Amniotic epithelial cell (primary cell): ENCODE results near the gene NUDT5.
"Not testable (repeated sequence)": the region's sequence is repeated elsewhere in the genome, so short reads cannot be mapped to it uniquely, and the experiment has no call there.

Experiments used
- DNase-seq: peaks from one replicate; pipeline ENCODE4 v3.0.0-alpha.2; 2010; ENCODE audit warnings: low read depth

NUDT5 gene

GRCh38 chr10:12202226-12202625, 6.5 kb upstream of the NUDT5 start:
- no peak for DNase-seq

GRCh38 chr10:12201543-12201942, 5.9 kb upstream of the NUDT5 start:
- DNase-seq = peak; percentile 44

- no peak for DNase-seq
Observed at GRCh38 chr10:12200850-12201249, 5.2 kb upstream of the NUDT5 start.

- no peak for DNase-seq
Observed at GRCh38 chr10:12198156-12198555, 2.5 kb upstream of the NUDT5 start.

- DNase-seq = no peak
Observed at GRCh38 chr10:12196531-12197211, 980 bp upstream of the NUDT5 start.

- peak; percentile 19 for DNase-seq
Observed at GRCh38 chr10:12195281-12195602, 449 bp downstream of the NUDT5 start.

GRCh38 chr10:12194752-12195271, 879 bp downstream of the NUDT5 start:
- DNase-seq = peak; percentile 42

- DNase-seq = peak; percentile 86
Observed at GRCh38 chr10:12193193-12193592, 2.5 kb downstream of the NUDT5 start.

- peak; percentile 72 for DNase-seq
Observed at GRCh38 chr10:12191715-12192114, 4.0 kb downstream of the NUDT5 start.

- DNase-seq = no peak
Observed at GRCh38 chr10:12189426-12189825, 6.3 kb downstream of the NUDT5 start.

GRCh38 chr10:12188656-12189055, 7.0 kb downstream of the NUDT5 start:
- no peak for DNase-seq

GRCh38 chr10:12187321-12187905, 8.3 kb downstream of the NUDT5 start:
- DNase-seq = no peak

- DNase-seq = no peak
Observed at GRCh38 chr10:12186323-12186722, 9.4 kb downstream of the NUDT5 start.

GRCh38 chr10:12184165-12184564, 11.5 kb downstream of the NUDT5 start:
- no peak for DNase-seq

GRCh38 chr10:12181065-12181775, 14.5 kb downstream of the NUDT5 start:
- no peak for DNase-seq

- DNase-seq = peak; percentile 38
Observed at GRCh38 chr10:12180221-12180974, 15.3 kb downstream of the NUDT5 start.

- DNase-seq = no peak
Observed at GRCh38 chr10:12179606-12180170, 16.0 kb downstream of the NUDT5 start.

GRCh38 chr10:12177642-12178041, 18.0 kb downstream of the NUDT5 start:
- DNase-seq = no peak

GRCh38 chr10:12171512-12171911, 24.2 kb downstream of the NUDT5 start:
- not testable (repeated sequence) for DNase-seq

- peak; percentile 24 for DNase-seq
Observed at GRCh38 chr10:12165999-12166775, 29.5 kb downstream of the NUDT5 start.

GRCh38 chr10:12165036-12165435, 30.7 kb downstream of the NUDT5 start:
- no peak for DNase-seq
